PFSK-1 (cell line): Measurements from ENCODE around the gene TMEM43.

Source experiments
- FOXP2 ChIP-seq: optimal IDR thresholded peaks from 2 replicates; pipeline ENCODE3; 2011; ENCODE audit warnings: borderline replicate concordance, control low read depth, inconsistent platforms; ENCODE audit not compliant: insufficient read depth; ENCODE audit errors: extremely low read length, extremely low read depth
- POLR2AphosphoS5 ChIP-seq: IDR thresholded peaks from 2 replicates; pipeline ENCODE4 v1.6.1; 2012; ENCODE audit warnings: low read depth, mild to moderate bottlenecking, control low read depth, low read length, moderate library complexity
- SIN3A ChIP-seq: IDR thresholded peaks from 2 replicates; pipeline ENCODE4 v1.6.1; 2012; ENCODE audit warnings: mild to moderate bottlenecking, low read length, moderate library complexity, borderline replicate concordance; ENCODE audit not compliant: insufficient read depth
- TAF1 ChIP-seq: IDR thresholded peaks from 2 replicates; pipeline ENCODE4 v1.6.1; 2012; ENCODE audit warnings: low read length, control low read depth, borderline replicate concordance; ENCODE audit not compliant: insufficient read depth
- TF ChIP-seq, protein P1 (sequence below), 2 experiments: IDR thresholded peaks; 2 replicates each; pipeline versions ENCODE4 v1.6.1 to v1.8.0; 2011 to 2012; ENCODE audit warnings: low read depth in 2 of 2, low read length in 2 of 2, control low read depth in 1 of 2, inconsistent platforms in 1 of 2, mild to moderate bottlenecking in 1 of 2, moderate library complexity in 1 of 2; ENCODE audit not compliant: insufficient read depth in 1 of 2

The TMEM43 gene

DNA sequence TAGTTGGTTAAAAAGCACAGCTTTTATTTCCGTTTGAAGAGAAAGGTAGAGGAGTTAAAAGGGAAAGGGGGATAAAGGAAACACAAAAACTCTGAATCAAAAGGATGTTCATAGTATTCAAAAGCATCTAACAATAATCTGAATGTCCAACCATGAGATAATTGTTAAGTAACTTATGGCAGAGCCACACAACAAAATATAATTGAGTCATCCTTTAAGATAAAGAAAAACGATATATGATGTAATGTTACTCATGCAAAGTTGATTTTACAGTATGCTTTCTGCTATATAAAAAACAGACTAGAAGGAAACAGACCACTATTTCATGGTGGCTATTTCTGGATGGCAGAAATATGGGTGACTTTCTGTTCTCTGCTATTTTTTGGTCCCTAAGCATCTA lies 49.6 kb downstream of the TMEM43 start:
- no peak for TF ChIP-seq TAF1
- TF ChIP-seq, protein P1, sequence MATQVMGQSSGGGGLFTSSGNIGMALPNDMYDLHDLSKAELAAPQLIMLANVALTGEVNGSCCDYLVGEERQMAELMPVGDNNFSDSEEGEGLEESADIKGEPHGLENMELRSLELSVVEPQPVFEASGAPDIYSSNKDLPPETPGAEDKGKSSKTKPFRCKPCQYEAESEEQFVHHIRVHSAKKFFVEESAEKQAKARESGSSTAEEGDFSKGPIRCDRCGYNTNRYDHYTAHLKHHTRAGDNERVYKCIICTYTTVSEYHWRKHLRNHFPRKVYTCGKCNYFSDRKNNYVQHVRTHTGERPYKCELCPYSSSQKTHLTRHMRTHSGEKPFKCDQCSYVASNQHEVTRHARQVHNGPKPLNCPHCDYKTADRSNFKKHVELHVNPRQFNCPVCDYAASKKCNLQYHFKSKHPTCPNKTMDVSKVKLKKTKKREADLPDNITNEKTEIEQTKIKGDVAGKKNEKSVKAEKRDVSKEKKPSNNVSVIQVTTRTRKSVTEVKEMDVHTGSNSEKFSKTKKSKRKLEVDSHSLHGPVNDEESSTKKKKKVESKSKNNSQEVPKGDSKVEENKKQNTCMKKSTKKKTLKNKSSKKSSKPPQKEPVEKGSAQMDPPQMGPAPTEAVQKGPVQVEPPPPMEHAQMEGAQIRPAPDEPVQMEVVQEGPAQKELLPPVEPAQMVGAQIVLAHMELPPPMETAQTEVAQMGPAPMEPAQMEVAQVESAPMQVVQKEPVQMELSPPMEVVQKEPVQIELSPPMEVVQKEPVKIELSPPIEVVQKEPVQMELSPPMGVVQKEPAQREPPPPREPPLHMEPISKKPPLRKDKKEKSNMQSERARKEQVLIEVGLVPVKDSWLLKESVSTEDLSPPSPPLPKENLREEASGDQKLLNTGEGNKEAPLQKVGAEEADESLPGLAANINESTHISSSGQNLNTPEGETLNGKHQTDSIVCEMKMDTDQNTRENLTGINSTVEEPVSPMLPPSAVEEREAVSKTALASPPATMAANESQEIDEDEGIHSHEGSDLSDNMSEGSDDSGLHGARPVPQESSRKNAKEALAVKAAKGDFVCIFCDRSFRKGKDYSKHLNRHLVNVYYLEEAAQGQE (IDR thresholded peaks at IDR 0.05; ENCODE audit: insufficient read depth in 1 of 2, low read depth in 2 of 2, low read length in 2 of 2), result no peak

DNA sequence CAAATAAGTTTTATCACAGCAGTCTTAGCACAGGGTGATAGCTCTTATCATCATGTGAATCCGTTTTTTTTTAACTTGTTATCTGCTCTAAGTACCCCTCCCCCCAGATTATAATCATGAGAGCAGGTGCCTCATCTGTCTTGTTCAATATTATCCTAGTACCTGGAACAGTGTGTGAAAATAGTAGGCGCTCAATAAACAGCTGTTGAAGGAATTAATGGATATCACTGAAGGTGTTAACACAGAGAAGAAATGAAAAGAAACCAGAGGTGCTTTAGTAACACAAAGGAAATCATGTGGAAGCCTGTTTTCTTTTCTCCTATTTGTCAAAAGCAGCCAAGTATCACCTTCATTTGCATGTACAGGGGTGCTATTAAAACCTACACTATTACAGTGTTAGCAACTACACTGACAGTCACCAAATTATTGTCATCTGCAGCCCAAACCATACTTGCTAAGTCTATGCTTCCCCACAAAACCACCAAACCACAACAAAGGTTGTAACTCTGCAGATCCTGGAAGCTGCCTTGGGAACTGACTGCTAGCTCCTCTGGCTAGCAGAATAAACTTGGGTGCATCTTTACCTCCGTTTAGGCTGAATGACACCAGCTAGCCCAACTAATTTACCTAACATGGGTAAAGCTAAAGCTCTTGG lies 50.7 kb downstream of the TMEM43 start:
- TF ChIP-seq, protein P1 (IDR thresholded peaks at IDR 0.05; ENCODE audit: insufficient read depth in 1 of 2, low read depth in 2 of 2, low read length in 2 of 2), result no peak
- TF ChIP-seq POLR2AphosphoS5 (no peak), FOXP2 (no peak), SIN3A (no peak), TAF1 (no peak)

DNA sequence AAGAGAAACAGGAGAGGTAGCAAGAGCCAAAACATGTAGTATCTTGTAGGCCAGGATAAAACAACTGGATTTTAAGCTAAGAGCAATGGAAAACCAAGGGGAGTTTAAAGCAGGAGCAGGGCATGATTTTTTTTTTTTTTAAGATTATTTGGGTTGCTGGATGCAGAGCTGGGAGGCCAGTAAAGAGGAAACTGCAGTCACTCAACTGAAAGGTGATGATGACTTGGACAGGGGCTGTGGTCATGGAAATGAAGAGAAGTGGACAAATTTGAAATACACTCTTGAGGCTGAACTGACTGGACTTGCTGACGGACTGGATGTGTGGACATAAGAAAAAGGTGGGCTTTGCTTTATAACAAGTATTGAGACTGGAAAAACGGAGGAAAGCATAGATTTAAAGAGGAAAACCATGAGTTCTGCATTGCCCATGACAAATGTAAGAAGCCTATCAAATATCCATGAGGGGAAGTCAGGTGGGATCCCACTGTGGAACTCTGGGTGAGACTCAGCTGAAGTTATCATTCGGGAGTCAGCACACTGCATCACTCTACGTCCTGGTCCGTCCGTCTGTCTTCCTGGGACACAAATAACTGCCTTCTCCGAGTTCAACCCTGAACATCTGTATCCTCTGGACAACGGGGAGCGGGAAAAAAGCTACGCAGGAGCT lies 52.9 kb downstream of the TMEM43 start:
- no peak for TF ChIP-seq FOXP2
- no peak for TF ChIP-seq SIN3A
- TF ChIP-seq POLR2AphosphoS5, result no peak
- TF ChIP-seq, protein P1 (IDR thresholded peaks at IDR 0.05; ENCODE audit: insufficient read depth in 1 of 2, low read depth in 2 of 2, low read length in 2 of 2), result no peak
- no peak for TF ChIP-seq TAF1

DNA sequence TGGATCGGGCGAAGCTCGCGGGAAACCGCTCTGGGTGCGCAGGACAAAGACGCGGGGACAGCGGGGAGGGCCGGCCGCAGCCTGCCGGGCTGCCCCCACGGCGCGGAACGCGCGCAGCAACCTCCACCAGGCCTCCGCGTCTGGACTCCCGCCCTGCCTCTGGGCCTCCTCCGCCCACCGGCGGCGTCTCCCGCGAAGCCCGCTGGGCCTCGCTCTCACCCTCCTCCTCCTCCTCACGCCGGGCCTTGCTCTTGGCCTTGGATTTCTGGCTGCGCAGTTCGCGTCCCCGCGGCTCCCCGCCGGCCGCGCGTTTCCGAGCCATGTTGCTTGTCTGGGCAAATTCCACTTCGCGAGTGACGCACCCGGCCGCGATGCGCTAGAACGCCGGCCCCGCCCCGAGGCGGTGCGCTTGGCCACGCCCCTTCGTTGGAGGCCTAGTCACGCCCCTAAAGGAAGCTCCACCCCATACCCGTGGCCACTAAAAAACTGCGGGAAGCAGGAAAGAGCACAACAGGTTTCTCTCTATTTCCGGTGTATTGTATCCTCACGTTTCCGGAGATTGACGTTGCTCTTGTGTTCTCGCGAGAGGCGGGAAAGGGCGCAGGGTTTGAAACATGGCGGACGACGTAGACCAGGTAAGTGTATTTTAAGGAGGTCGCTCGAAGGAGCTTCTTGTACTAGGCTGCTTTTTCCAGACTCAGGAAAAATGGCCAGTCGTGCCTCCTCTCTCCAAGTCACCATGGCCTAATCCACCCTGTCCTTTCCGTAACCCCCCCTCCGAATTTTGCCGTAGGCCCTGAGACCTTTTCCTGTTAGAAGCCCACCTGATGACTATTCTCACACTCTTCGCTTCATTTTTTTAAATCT lies 53.6 kb downstream of the TMEM43 start, which contains the start of the genes LSM3 and XPC:
LSM3 (plus strand) TSS at position 571 of the 867 bp plus-strand sequence; CDS start at position 615, 44 bp downstream.
XPC (minus strand) TSS at position 355 of the 867 bp plus-strand sequence; CDS start at position 322, 33 bp downstream.
- TF ChIP-seq FOXP2, result peak; percentile 27
- TF ChIP-seq, protein P1 (IDR thresholded peaks at IDR 0.05; ENCODE audit: insufficient read depth in 1 of 2, low read depth in 2 of 2, low read length in 2 of 2), result no peak
- peak; percentile 88; the same call in 1 of the 2 replicates for TF ChIP-seq TAF1
- 0 out of 2 replicates have a peak, but pooled peaks have one; percentile 52 for TF ChIP-seq SIN3A
- peak; percentile 91 for TF ChIP-seq POLR2AphosphoS5
